Measurements from ENCODE around the gene CADM1. TPM values are rescaled to one million over a fixed set of nuclear protein-coding genes. Genes with fewer than 3 reads are reported as not detected.

Gene CADM1
- polyA plus RNA-seq, 1 donor (not counting 4 experiments of a cell fraction or from before 2014, with no cell fraction given), result 9.5 TPM

DNA sequence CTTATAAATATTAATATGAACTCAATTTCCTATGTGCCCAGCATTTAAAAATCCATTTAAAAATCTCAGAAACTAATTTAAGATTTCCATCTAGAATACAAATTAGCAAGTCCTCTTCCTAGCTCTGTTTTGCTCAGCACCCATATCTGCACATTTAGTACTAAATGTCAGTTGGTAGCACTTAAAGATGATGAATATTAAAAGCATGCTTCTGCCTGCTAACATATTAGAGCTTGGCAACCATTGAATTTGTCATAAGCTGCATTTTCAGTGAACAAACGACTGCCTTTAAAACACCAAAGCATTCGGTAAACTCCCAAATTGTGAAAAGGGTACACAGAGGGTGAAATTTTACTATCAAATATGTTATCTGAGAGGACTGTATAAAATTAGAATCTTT is 177.7 kb downstream of the CADM1 start:
- no peak for TF ChIP-seq EZH2 (IDR thresholded peaks at IDR 0.05; ENCODE audit: low read length)
- TF ChIP-seq, protein P1, sequence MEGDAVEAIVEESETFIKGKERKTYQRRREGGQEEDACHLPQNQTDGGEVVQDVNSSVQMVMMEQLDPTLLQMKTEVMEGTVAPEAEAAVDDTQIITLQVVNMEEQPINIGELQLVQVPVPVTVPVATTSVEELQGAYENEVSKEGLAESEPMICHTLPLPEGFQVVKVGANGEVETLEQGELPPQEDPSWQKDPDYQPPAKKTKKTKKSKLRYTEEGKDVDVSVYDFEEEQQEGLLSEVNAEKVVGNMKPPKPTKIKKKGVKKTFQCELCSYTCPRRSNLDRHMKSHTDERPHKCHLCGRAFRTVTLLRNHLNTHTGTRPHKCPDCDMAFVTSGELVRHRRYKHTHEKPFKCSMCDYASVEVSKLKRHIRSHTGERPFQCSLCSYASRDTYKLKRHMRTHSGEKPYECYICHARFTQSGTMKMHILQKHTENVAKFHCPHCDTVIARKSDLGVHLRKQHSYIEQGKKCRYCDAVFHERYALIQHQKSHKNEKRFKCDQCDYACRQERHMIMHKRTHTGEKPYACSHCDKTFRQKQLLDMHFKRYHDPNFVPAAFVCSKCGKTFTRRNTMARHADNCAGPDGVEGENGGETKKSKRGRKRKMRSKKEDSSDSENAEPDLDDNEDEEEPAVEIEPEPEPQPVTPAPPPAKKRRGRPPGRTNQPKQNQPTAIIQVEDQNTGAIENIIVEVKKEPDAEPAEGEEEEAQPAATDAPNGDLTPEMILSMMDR (optimal IDR thresholded peaks at IDR 0.05 in 1 of 3, IDR thresholded peaks at IDR 0.05 in 1 of 3, conservative IDR thresholded peaks at IDR 0.05 in 1 of 3; ENCODE audit: extremely low read depth in 1 of 3, insufficient read depth in 2 of 3, low read length in 3 of 3), result no peak
- Histone ChIP-seq H3K4me2 (ENCODE audit: control insufficient read depth, extremely low read depth, insufficient read depth, low read depth, low read length) (no peak overlapping the region), H3K79me2 (ENCODE audit: control insufficient read depth, insufficient read depth, low read length) (no peaks in the 10 kb centered on the region), H3K4me1 (ENCODE audit: control insufficient read depth, extremely low read depth, insufficient read depth, low read length) (no peaks in the 10 kb centered on the region), H3K4me3 (ENCODE audit: control insufficient read depth in 2 of 3, extremely low read depth in 1 of 3, insufficient read depth in 2 of 3, low read depth in 1 of 3, low read length in 3 of 3) (no peak overlapping the region), H3K9ac (ENCODE audit: control insufficient read depth, extremely low read depth, insufficient read depth, low read length) (no peak overlapping the region), H3K9me3 (ENCODE audit: control insufficient read depth, low read depth, low read length) (no peaks in the 10 kb centered on the region), H4K20me1 (ENCODE audit: control insufficient read depth, extremely low read depth, insufficient read depth, low read length) (no peaks in the 10 kb centered on the region), H2AFZ (ENCODE audit: control insufficient read depth, low read length) (no peak overlapping the region), H3K36me3 (ENCODE audit: control insufficient read depth in 2 of 2, extremely low read depth in 1 of 2, insufficient read depth in 2 of 2, low read length in 2 of 2) (no peaks in the 10 kb centered on the region), H3K27me3 (ENCODE audit: control insufficient read depth, extremely low read depth, insufficient read depth, low read length) (no peaks in the 10 kb centered on the region), H3K9me1 (ENCODE audit: control insufficient read depth, extremely low read depth, insufficient read depth, low read length) (no peaks in the 10 kb centered on the region), H3K27ac (ENCODE audit: control insufficient read depth, insufficient read depth, low read length) (no peak overlapping the region)
- FAIRE-seq, result no peak
- DNase-seq (ENCODE audit: low read depth, low spot score), result no peak
- dilution Hi-C loops (cut with MboI; ENCODE audit: extremely low pct_ligation_motif_present, low sequenced_read_pairs), result no loop called here

DNA sequence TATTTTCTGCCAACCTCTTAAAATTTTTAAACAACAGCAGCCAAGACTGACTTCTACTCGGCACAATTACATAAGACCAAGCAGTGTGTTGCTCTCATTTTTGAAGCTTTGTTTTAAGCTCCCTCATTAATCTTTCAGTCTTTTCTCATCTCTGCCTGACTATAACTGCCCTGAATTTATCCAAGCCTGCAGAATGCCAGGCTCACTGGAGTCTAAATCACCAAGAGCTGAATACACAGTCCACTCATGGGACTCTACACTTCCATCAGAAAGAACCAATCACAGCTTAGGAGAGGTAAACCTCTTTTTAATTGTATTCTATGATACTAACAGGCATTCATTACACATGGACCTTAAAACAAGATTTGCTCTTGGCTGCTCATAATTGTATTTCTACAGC is 178.7 kb downstream of the CADM1 start:
- Histone ChIP-seq H3K9ac (ENCODE audit: control insufficient read depth, extremely low read depth, insufficient read depth, low read length) (no peak overlapping the region), H3K4me1 (ENCODE audit: control insufficient read depth, extremely low read depth, insufficient read depth, low read length) (no peaks in the 10 kb centered on the region), H3K4me3 (ENCODE audit: control insufficient read depth in 2 of 3, extremely low read depth in 1 of 3, insufficient read depth in 2 of 3, low read depth in 1 of 3, low read length in 3 of 3) (no peak overlapping the region), H3K27ac (ENCODE audit: control insufficient read depth, insufficient read depth, low read length) (no peak overlapping the region), H3K79me2 (ENCODE audit: control insufficient read depth, insufficient read depth, low read length) (no peaks in the 10 kb centered on the region), H3K9me3 (ENCODE audit: control insufficient read depth, low read depth, low read length) (no peaks in the 10 kb centered on the region), H3K9me1 (ENCODE audit: control insufficient read depth, extremely low read depth, insufficient read depth, low read length) (no peaks in the 10 kb centered on the region), H3K36me3 (ENCODE audit: control insufficient read depth in 2 of 2, extremely low read depth in 1 of 2, insufficient read depth in 2 of 2, low read length in 2 of 2) (no peaks in the 10 kb centered on the region), H4K20me1 (ENCODE audit: control insufficient read depth, extremely low read depth, insufficient read depth, low read length) (no peaks in the 10 kb centered on the region), H3K27me3 (ENCODE audit: control insufficient read depth, extremely low read depth, insufficient read depth, low read length) (no peaks in the 10 kb centered on the region), H2AFZ (ENCODE audit: control insufficient read depth, low read length) (no peak overlapping the region), H3K4me2 (ENCODE audit: control insufficient read depth, extremely low read depth, insufficient read depth, low read depth, low read length) (no peak overlapping the region)
- TF ChIP-seq, protein P1 (optimal IDR thresholded peaks at IDR 0.05 in 1 of 3, IDR thresholded peaks at IDR 0.05 in 1 of 3, conservative IDR thresholded peaks at IDR 0.05 in 1 of 3; ENCODE audit: extremely low read depth in 1 of 3, insufficient read depth in 2 of 3, low read length in 3 of 3), result no peak
- no peak for TF ChIP-seq EZH2 (IDR thresholded peaks at IDR 0.05; ENCODE audit: low read length)
- dilution Hi-C loops (cut with MboI; ENCODE audit: extremely low pct_ligation_motif_present, low sequenced_read_pairs), result no loop called here
- FAIRE-seq (no peak), DNase-seq (ENCODE audit: low read depth, low spot score) (no peak)

All from keratinocyte (primary cell).